HG03025 (cell line): Measurements from ENCODE around the gene NPAT.
"Not testable (repeated sequence)": the region's sequence is repeated elsewhere in the genome, so short reads cannot be mapped to it uniquely, and the experiment has no call there.

ENCODE experiments used
- ATAC-seq: cut with Tn5 transposase; IDR thresholded peaks from one replicate; pipeline ENCODE4 v1.9.1; 2021; ENCODE audit warnings: mild to moderate bottlenecking, moderate library complexity; ENCODE audit not compliant: unreplicated experiment, low FRiP score

The NPAT gene

DNA sequence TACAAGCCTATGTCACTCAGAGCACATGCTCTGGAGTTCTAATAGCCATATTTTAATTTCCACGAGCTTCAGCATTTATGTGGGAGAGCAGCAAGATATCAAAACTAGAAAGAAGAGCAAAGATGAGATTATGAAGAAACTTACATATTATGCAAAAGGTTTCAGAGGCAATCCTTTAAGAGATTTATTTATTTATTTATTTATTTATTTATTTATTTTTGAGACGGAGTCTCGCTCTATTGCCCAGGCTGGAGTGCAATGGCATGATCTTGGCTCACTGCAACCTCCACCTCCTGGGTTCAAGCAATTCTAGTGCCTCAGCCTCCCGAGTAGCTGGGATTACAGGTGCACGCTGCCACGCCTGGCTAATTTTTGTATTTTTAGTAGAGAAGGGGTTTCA lies 59.6 kb downstream of the NPAT start:
- ATAC-seq, result not testable (repeated sequence)

DNA sequence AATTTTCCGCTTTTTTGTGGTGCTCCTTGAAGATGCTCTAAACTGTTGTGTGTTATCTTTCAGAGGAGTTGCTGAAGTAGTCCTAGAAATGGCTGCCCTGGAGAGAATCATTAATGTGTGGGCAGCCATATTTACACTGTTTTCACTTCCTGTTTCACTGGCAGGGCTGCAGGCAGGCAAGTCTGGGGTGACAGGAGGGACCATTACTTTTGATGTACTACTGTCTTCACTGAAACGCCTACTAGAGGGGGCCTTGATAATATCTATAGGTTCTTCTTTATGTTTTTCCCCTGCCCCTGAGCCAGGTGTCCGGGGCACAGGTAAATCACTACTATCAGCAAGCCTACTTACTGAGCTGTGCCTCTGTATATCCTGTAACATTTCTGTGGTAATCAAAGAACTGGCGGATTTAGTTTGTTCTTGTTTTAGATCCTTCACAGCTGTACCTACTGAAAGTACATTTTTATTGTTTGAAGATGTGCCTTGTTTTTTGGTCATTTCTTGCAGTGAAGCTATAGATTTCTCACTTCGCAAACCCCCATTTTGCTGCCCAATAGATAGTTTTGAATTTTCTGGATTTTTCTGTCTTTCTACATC lies 61.4 kb downstream of the NPAT start:
- ATAC-seq, result peak; percentile 96

DNA sequence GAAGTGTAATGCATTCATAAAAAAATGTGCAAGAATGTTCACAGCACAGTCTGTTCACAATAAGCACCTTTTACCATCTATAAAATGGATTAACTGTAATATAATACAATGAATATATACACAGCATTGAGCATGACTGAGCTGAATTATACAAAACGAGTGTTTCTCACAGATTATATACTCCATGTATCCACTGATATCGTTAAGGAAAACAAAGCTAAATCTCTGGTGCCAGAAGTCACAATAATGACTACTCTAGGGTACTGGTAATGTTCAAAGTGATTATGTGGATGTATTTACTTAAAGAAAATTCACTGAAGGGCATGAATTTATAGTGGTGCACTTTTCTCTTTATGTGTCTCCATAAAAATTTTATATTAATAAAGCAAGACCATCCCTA lies 67.8 kb downstream of the NPAT start:
- no peak for ATAC-seq

DNA sequence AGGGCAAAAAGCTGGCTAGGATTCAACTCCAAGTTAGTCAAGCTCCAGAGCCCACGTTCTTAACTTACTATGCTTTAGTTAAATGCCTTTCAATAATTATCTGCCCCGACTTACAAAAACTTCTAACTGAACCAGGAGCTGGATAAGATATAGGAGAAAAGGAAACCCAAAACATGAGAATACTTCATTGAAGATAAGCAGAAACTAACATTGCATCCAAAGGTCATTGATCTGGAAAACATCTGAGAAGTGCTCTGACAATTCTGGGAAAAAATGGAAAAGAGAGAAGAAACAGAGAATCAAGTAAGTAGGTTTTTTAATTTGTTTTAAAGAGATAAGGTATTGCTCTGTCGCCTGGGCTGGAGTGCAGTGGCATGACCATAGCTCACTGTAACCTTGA lies 73.9 kb downstream of the NPAT start:
- ATAC-seq, result no peak

DNA sequence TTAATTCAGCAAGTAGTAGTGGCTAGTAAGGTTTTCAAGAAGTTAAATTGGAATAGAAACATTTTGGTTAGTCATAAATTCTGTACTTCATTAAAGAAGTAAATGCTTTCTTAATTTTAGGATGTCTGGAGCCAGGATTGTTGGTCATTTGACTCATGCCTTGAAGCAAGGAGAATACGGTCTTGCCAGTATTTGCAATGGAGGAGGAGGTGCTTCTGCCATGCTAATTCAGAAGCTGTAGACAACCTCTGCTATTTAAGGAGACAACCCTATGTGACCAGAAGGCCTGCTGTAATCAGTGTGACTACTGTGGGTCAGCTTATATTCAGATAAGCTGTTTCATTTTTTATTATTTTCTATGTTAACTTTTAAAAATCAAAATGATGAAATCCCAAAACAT lies 75.3 kb downstream of the NPAT start:
- ATAC-seq, result no peak

DNA sequence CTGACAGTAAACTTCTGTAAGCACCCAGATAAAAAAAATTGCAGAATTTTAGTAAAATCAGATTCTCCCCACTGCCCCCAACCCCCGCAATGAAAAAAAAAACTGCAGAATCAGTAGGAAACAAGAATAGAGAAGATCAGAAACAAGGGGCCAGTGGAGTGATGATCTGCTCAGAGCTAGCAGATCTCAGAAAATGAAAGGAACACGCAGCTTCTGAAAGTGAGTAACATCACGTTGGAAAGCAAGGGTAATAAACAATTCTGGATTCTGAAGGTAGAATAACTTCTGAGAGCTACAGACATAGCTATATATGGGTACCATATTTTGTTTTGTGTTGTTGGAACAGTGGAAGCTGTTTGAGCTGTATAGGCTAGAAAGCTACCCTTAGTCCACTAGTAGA lies 77.8 kb downstream of the NPAT start:
- ATAC-seq, result no peak

DNA sequence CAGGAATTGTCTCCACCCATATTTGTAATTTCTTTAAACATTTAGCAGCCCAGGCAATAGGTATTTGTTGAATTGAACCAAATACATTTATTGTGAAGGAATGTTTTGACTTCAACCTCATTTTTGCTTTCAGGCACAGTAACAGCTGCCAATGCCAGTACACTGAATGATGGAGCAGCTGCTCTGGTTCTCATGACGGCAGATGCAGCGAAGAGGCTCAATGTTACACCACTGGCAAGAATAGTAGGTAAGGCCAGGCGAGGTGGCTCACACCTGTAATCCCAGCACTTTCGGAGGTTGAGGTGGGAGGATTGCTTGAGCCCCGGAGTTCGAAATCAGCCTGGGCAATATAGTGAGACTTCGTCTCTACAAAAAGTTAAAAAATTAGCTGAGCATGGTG lies 80.1 kb downstream of the NPAT start:
- ATAC-seq, result no peak

DNA sequence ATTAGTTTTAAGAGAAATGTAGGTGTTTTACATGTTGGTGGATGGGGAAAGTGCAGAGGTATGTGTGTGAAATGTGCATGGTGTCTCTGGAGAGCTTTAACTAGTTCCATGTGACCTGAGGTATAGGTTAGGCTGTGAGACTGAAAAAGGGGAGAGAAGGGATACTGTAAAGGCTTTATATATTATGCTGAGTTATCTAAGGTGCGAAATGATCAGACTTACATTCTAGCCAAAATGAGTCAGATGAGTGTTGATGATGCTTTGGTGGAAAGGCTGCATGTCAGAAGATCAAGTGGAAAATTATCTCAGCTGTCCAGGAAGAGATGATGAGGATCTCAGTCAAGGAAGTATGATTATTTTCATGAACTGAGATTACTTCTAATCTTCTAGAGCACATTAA lies 85.2 kb downstream of the NPAT start:
- no peak for ATAC-seq

DNA sequence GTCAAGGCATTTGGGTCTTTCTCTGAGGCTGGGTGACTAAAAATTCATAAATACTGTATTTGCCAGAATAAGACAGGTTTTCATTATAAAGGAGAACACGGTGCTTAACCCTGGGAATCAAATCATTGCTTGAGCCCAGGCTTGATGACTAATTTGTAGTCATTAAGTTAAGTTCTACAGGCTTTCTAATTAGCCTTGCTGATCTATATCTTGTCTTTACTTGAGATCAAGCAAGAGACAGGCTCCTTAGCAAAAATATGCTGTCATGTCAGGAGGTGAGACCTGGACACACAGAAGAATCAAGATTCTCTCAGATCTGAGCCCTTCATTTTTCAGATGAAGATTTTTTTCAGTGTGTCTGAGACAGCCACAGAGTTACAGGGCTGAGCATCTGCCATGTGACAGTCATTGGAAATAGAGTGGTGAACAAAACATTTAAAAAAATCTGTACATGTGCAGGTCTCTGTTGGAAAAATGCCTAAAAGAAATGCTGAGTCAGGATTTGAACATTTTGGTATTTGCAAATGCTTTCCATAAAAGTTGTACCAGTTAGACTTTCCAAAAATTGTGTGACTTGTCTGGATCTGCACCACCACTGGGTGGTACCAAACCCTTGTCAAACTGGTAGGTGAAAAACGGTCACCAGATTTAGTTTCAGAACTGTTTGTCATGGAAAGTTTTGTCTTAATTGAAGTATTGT lies 86.4 kb downstream of the NPAT start:
- ATAC-seq, result no peak

DNA sequence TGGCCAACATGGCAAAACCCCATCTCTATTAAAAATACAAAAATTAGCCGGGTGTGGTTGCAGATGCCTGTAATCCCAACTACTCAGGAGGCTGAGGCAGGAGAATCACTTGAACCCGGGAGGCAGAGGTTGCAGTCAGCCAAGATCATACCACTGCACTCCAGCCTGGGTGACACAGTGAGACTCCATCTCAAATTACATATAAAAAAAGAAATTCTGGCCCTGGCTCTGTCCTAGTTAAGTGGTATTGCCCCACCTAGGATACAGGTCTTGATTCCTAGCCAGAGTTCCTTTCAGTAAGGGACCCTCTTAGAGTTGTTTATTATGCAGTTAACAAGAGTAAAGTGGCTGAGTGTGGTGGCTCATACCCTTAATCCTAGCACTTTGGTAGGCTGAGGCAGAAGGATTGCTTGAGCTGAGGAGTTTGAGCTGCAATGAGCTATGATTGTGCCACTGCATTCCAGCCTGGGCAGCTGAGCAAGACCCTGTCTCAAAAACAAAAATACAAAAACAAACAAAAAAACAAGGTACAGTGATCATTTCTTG lies 89.4 kb downstream of the NPAT start:
- not testable (repeated sequence) for ATAC-seq

DNA sequence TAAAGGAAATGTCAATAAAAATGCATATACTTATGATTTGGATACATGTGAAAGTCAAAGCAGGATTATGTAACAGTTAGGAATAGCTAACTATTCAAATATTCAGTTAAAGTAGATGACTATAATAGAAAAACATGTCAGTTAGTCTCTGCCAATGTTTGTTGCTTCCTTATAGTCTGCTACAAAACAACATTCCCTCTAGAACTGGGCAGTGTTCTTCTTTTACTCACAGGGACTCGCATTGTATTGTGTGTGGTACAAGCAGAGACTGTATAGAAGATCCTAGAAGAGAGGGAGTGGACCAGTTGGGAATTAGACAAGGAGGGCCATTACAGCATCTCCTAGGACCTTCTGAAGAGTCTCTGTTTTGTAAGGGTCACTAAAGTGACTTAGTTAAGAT lies 90.4 kb downstream of the NPAT start:
- no peak for ATAC-seq

DNA sequence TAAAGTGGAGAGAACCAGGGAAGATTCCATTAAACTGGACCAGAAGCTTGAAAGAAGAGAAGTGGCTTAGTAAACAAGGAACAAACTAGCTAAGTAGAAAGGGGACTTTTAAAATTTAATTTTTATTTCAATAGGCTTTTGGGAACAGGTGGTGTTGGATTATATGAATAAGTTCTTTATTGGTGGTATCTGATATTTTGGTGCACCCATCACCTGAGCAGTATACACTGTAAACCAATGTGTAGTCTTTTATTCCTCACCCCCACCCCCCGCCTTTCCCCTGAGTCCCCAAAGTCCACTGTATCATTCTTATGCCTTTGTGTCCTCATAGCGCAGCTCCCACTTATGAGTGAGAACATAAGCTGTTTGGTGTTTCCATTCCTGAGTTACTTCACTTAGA lies 93.7 kb downstream of the NPAT start:
- no peak for ATAC-seq

DNA sequence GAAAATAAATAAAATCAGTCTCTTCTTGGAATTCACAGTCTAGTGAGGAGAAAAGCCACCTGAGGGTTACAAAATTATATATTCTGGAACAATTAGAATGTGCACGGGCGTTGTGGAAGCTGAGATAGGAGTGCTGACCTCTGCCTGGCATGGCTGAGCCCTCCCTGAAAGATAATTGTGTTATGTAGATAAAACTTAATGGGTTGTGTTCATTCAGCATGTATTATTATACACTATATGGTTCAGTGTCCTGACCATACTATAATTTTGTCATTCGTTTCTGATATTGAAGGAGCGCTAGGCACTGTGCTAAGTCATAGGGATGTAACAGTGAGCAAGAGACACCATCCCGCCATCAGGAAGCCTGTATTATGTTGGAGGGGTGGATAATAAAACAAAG lies 97.3 kb downstream of the NPAT start:
- no peak for ATAC-seq

DNA sequence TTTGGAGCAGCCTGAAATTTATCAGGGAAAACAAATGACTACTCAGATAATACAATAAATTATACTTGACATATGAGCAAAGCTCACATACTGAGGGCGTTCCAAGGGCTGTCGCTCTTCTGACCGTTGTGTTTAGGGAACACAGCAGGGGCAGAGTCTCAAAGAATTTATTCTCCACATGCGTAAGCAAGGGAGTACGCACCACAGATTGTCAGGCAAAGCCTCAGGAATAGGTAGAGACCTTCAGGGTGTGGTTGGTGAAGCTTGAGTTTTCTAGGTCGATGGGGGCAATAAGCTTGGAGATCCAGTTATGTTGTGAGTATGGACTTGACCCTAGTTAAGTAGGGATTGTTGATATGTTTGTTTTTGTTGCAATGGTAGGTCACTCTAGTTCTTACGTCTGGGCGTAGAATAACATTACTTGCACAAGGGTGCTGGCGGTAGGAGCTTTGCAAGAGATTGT lies 100.2 kb downstream of the NPAT start:
- ATAC-seq, result no peak

DNA sequence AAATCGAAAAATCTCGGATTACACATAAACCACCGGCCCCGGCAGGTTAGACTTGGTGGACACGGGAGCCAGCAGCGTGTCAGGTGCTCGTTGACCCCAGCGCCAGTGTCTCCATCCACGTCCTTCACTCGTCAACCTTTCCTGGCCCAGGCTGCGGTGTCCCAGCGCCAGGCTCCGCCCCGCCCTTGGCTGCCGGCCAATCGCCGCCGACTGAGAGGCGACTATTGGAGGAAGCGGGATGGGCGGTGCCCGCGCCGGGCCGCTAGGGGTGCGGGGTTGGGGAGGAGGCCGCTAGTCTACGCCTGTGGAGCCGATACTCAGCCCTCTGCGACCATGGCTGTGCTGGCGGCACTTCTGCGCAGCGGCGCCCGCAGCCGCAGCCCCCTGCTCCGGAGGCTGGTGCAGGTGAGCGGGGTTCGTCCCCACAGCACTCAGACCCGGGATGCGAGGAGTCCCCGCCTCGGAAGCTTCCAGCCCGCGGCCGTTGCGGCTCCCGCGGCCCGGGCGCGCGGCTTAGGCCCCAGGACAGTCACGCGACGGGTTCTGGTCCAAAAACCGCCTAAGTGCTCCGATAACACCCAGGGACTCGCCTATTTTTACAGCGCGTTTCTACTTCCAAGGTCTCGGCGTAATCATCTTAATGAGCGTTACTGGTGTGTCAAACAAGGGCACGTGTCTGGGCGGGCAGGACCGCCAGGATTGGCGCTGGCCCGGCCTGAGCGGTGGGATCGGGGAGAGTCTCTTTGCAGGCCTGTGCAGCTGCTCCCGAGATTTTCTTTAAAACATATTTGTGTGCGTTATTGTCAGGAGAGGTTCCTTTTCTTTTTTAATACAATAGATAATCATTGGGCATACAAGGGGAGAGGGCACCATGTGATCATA lies 100.9 kb downstream of the NPAT start, which contains the start of gene ACAT1:
ACAT1 (plus strand) TSS at position 294 of the 882 bp plus-strand sequence; CDS start at position 334, 40 bp downstream.
- peak; percentile 96 for ATAC-seq

DNA sequence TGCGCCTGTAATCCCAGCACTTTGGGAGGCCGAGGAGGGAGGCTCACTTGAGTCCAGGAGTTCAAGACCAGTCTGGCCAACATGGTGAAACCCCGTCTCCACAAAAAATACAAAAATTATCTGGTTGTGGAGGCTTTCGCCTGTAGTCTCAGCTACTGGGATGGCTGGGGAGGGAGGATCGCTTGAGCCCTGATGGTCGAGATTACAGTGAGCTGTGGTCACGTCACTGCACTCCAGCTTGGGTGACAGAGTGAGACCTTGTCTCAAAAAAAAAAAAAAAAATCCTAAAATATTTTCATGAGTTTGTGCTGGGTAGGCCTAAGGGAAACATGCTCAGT lies 101.5 kb downstream of the NPAT start:
- not testable (repeated sequence) for ATAC-seq

DNA sequence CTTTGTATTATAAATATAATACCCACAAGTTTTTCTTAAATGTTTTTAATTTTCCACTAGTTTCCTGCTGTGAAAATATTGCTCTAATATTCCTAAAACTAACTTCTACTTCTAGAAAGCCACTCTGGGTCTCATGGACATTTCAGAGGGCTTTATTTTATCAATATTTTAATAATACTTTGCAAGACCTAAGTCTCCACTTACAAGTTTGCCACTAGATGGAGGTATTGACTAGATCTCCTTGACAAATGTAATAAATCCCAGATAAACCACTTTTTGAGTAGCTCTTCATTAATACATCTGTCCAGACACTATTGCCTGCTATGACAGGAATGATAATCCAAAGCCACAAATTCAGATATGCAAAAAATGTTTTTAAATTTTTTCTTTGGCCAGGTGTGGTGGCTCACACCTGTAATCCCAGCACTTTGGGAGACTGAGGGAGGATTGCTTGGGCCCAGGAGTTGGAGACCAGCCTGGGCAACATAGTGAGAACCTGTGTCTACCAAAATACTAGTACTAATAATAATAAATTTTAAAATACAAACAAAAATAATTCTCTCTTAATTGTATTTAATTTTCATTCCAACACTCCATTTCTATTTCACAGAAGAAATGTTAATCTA lies 104.6 kb downstream of the NPAT start:
- no peak for ATAC-seq

DNA sequence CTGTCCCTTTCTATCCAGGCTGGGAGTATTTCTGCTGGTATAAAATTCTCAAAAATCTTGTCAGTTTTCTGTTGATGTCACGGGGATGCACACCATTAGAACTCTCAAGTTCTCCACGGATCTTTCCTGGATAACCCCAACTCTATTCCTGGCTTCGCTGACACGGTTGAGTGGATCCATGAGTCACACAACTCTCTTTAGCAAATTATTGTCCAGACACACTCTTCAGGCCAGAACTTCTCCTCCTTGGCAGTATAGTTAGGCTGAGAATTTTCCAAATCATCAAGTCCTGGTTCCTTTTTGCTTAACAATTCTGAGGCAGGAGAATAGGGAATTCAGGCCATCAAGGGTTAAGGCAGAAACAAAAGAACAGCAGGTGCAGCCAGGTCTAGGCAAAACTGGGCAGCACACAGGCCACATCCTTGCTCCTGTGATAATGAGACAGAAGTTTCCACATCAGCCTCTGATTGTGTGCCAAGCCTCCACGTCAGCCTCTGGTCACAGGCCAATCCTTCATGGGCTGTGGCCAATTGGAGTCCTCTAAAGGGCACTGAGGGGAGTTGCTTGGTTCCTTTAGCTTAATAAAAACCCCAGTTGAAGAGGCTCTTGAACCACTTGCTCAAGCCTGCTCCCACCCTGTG lies 106.8 kb downstream of the NPAT start:
- no peak for ATAC-seq

DNA sequence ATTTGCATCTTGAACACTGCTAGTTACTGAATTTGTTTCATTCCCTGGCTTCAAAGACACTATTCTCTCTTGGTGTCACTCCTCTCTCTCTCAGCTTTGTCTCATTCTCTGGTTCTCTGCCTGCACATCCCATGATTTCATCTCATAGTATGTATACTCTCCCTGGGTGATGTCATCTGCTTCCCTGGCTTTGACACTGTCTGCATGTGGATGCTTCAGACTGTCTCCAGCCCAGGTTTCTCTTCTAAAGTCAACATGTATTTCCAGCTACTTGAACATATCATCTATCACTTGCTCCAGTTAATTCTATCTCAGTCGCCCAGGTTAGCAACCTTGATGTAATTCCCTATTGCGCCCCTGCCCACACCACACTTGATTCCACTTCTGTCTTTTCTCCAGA lies 110.4 kb downstream of the NPAT start:
- no peak for ATAC-seq

DNA sequence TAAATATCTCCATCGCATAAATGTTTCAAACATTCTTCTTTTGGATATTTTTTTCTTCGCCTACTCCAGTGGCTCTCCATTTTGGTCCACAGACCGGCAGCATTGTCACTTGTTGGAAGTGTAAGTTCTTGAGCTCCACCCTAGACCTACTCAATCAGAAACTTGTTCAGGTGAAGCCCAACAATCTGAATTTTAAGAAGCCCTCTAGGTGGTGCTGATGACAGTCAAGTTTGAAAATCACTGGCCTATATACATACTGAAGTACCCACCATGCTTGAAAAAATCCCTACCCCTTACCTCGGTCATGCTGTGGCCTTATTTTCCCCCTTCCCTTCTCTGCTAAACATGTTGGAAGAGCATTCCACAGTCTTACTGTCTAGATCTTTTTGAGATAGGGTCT lies 111.3 kb downstream of the NPAT start:
- ATAC-seq, result no peak
